H1 (cell line): Measurements from ENCODE around the gene ALG1. TPM values are rescaled to one million over a fixed set of nuclear protein-coding genes. Genes with fewer than 3 reads are reported as not detected.

Experiments used
- CTCF ChIA-PET: fragments of 300-600 bp; sonication (Branson Sonifier 250); formaldehyde crosslinking; loops from one replicate; lab custom pipeline; 2021; ENCODE audit not compliant: partially characterized antibody; lab: Charles Lee
- POLR2A ChIA-PET: fragments of 300-600 bp; sonication (Branson Sonifier 250); formaldehyde crosslinking; loops from one replicate; lab custom pipeline; 2021; ENCODE audit warnings: inconsistent platforms; ENCODE audit not compliant: partially characterized antibody; lab: Charles Lee
- DNase-seq, 2 experiments: peaks; one replicate each; pipeline versions ENCODE4 v3.0.0 to v3.0.0-alpha.2; 2010 to 2022; ENCODE audit warnings: low spot score in 2 of 2, low read depth in 1 of 2, mixed read lengths in 1 of 2
- FAIRE-seq: peaks from 2 replicates; lab custom pipeline; 2011; peaks lifted over from hg19 to GRCh38; lab: Jason Lieb, UNC
- H2AFZ ChIP-seq: 2 replicates; pipeline ENCODE4 v1.8.1; 2012; ENCODE audit warnings: low read length, inconsistent platforms
- H2AK5ac ChIP-seq: 2 replicates; pipeline ENCODE4 v1.6.1; 2013; ENCODE audit warnings: low read depth, low read length
- H2BK120ac ChIP-seq: replicated peaks from 2 replicates; pipeline ENCODE3; 2013; ENCODE audit warnings: low read depth, low read length, inconsistent platforms
- H2BK12ac ChIP-seq: 2 replicates; pipeline ENCODE4 v1.6.1; 2013; ENCODE audit warnings: low read depth, low read length
- H2BK15ac ChIP-seq: 2 replicates; pipeline ENCODE4 v1.6.1; 2013; ENCODE audit warnings: low read length
- H2BK20ac ChIP-seq: 2 replicates; pipeline ENCODE4 v1.6.1; 2013; ENCODE audit warnings: low read length
- H2BK5ac ChIP-seq: 2 replicates; pipeline ENCODE4 v1.6.1; 2013; ENCODE audit warnings: low read depth, low read length
- H3K14ac ChIP-seq: 2 replicates; pipeline ENCODE4 v1.6.1; 2013; ENCODE audit warnings: inconsistent platforms; ENCODE audit not compliant: insufficient read length
- H3K18ac ChIP-seq: 2 replicates; pipeline ENCODE4 v1.6.1; 2013; ENCODE audit warnings: low read length; ENCODE audit errors: extremely low read depth
- H3K23ac ChIP-seq: 2 replicates; pipeline ENCODE4 v1.6.1; 2013; ENCODE audit warnings: inconsistent platforms; ENCODE audit not compliant: insufficient read length
- H3K23me2 ChIP-seq: 2 replicates; pipeline ENCODE4 v1.6.1; 2013; ENCODE audit warnings: low read depth, low read length
- H3K27ac ChIP-seq: 2 replicates; pipeline ENCODE4 v1.6.1; 2011; ENCODE audit warnings: low read depth, low read length, inconsistent platforms
- H3K27me3 ChIP-seq, 4 experiments: replicated peaks in 1 of 4; 1 replicate in 1 of 4; 2 replicates in 3 of 4; pipeline versions ENCODE4 v1.6.1 to v1.8.1; 2011 to 2013; ENCODE audit warnings: low read length in 3 of 4, mild to moderate bottlenecking in 3 of 4, inconsistent platforms in 2 of 4, mixed read lengths in 2 of 4, moderate library complexity in 1 of 4; ENCODE audit not compliant: control insufficient read depth in 3 of 4, insufficient read depth in 3 of 4; ENCODE audit errors: extremely low read depth in 1 of 4
- H3K36me3 ChIP-seq, 4 experiments: 2 replicates each; pipeline versions ENCODE4 v1.6.1 to v1.8.1; 2011 to 2013; ENCODE audit warnings: mild to moderate bottlenecking in 4 of 4, low read length in 3 of 4, moderate library complexity in 2 of 4, control low read depth in 1 of 4, inconsistent platforms in 1 of 4; ENCODE audit not compliant: insufficient read depth in 4 of 4, control insufficient read depth in 2 of 4
- H3K4ac ChIP-seq: replicated peaks from 2 replicates; pipeline ENCODE3; 2013; ENCODE audit warnings: low read length, low read depth, mixed read lengths, inconsistent platforms; ENCODE audit not compliant: insufficient read length
- H3K4me1 ChIP-seq, 4 experiments: replicated peaks in 1 of 4; 1 replicate in 1 of 4; 2 replicates in 3 of 4; pipeline versions ENCODE4 v1.6.1 to v1.8.1; 2011 to 2013; ENCODE audit warnings: low read length in 3 of 4, inconsistent platforms in 2 of 4, mixed read lengths in 1 of 4; ENCODE audit not compliant: insufficient read depth in 4 of 4, control insufficient read depth in 3 of 4
- H3K4me2 ChIP-seq, 2 experiments: 2 replicates each; pipeline versions ENCODE4 v1.6.1 to v1.8.1; 2011 to 2013; ENCODE audit warnings: low read depth in 2 of 2, low read length in 2 of 2, control low read depth in 1 of 2, inconsistent platforms in 1 of 2, mild to moderate bottlenecking in 1 of 2; ENCODE audit not compliant: insufficient read depth in 1 of 2
- H3K4me3 ChIP-seq, 4 experiments: fragments of 200-600, 300-600 bp in 1 of 4; sonication (generic), shearing (Covaris generic), sonication (Bioruptor Twin) in 1 of 4; 2 replicates each; pipeline versions ENCODE4 v1.5.1 to v1.8.1; 2011 to 2016; ENCODE audit warnings: low read length in 4 of 4, low read depth in 3 of 4, control low read depth in 2 of 4, inconsistent platforms in 2 of 4, mild to moderate bottlenecking in 2 of 4, mixed read lengths in 1 of 4, moderate library complexity in 1 of 4; ENCODE audit not compliant: insufficient read depth in 2 of 4; ENCODE audit errors: extremely low read depth in 1 of 4
- H3K56ac ChIP-seq: replicated peaks from 2 replicates; pipeline ENCODE3; 2013; ENCODE audit warnings: low read depth, mild to moderate bottlenecking, mixed read lengths, low read length, inconsistent platforms; ENCODE audit not compliant: insufficient read length
- H3K79me1 ChIP-seq: 2 replicates; pipeline ENCODE4 v1.6.1; 2013; ENCODE audit warnings: low read depth, low read length, control low read depth
- H3K79me2 ChIP-seq, 2 experiments: 2 replicates each; pipeline versions ENCODE4 v1.6.1 to v1.8.1; 2012 to 2013; ENCODE audit warnings: low read length in 2 of 2, mild to moderate bottlenecking in 2 of 2, inconsistent platforms in 1 of 2; ENCODE audit not compliant: insufficient read depth in 2 of 2, control insufficient read depth in 1 of 2
- H3K9ac ChIP-seq, 4 experiments: replicated peaks in 1 of 4; 1 replicate in 1 of 4; 2 replicates in 3 of 4; pipeline versions ENCODE4 v1.6.1 to v1.8.1; 2011 to 2013; ENCODE audit warnings: low read depth in 3 of 4, low read length in 3 of 4, control low read depth in 2 of 4, mild to moderate bottlenecking in 2 of 4, moderate library complexity in 2 of 4, inconsistent platforms in 1 of 4; ENCODE audit errors: extremely low read depth in 1 of 4
- H3K9me3 ChIP-seq, 2 experiments: 2 replicates each; pipeline versions ENCODE4 v1.6.1 to v1.8.1; 2012 to 2013; ENCODE audit warnings: mild to moderate bottlenecking in 2 of 2, moderate library complexity in 2 of 2, control low read depth in 1 of 2, inconsistent platforms in 1 of 2, low read depth in 1 of 2, low read length in 1 of 2, mixed read lengths in 1 of 2; ENCODE audit not compliant: insufficient read depth in 2 of 2
- H4K20me1 ChIP-seq, 2 experiments: replicated peaks in 1 of 2; 2 replicates each; pipeline versions ENCODE3 to v1.8.1; 2011 to 2013; ENCODE audit warnings: inconsistent platforms in 2 of 2, low read length in 2 of 2, mild to moderate bottlenecking in 1 of 2; ENCODE audit not compliant: insufficient read depth in 2 of 2, control insufficient read depth in 1 of 2
- H4K5ac ChIP-seq: 2 replicates; pipeline ENCODE4 v1.6.1; 2013; ENCODE audit warnings: low read length, low read depth, mixed read lengths, inconsistent platforms; ENCODE audit not compliant: insufficient read length
- H4K8ac ChIP-seq: 2 replicates; pipeline ENCODE4 v1.8.0; 2013; ENCODE audit warnings: mild to moderate bottlenecking, moderate library complexity, low read length, inconsistent platforms; ENCODE audit not compliant: insufficient read depth; ENCODE audit errors: extremely low read depth
- H4K91ac ChIP-seq: replicated peaks from 2 replicates; pipeline ENCODE3; 2013; ENCODE audit warnings: low read length, mixed read lengths, inconsistent platforms; ENCODE audit not compliant: insufficient read length
- CBX5 ChIP-seq: fragments of 300-800, 300-1000 bp; sonication (generic); IDR thresholded peaks from 2 replicates; pipeline ENCODE4 v1.7.1; 2016; ENCODE audit warnings: antibody characterized with exemption, low read length, low read depth
- CEBPB ChIP-seq: IDR thresholded peaks from 2 replicates; pipeline ENCODE4 v1.6.1; 2012; ENCODE audit warnings: low read depth, low read length
- E2F6 ChIP-seq: IDR thresholded peaks from 2 replicates; pipeline ENCODE4 v1.6.1; 2012; ENCODE audit warnings: inconsistent platforms
- EGR1 ChIP-seq: IDR thresholded peaks from 2 replicates; pipeline ENCODE4 v1.6.1; 2011; ENCODE audit warnings: low read depth, low read length, borderline replicate concordance
- EZH2 ChIP-seq: fragments of 200-600 bp; sonication (generic); IDR thresholded peaks from 2 replicates; pipeline ENCODE4 v1.7.1; 2012; ENCODE audit warnings: low read depth, mild to moderate bottlenecking, moderate library complexity, low read length, inconsistent platforms; ENCODE audit not compliant: severe bottlenecking
- GABPA ChIP-seq: IDR thresholded peaks from 2 replicates; pipeline ENCODE4 v1.6.1; 2011; ENCODE audit warnings: mild to moderate bottlenecking, low read length, moderate library complexity, borderline replicate concordance; ENCODE audit not compliant: insufficient read depth
- POLR2A ChIP-seq, 2 experiments: IDR thresholded peaks; 1 replicate in 1 of 2; 2 replicates in 1 of 2; pipeline ENCODE4 v1.6.1; 2011; ENCODE audit warnings: low read depth in 2 of 2, low read length in 2 of 2, mild to moderate bottlenecking in 2 of 2; ENCODE audit errors: control extremely low read depth in 1 of 2
- RAD21 ChIP-seq, 2 experiments: IDR thresholded peaks in 1 of 2; conservative IDR thresholded peaks in 1 of 2; 2 replicates each; pipeline ENCODE4 v1.6.1; 2011; ENCODE audit warnings: low read depth in 2 of 2, low read length in 2 of 2, improper control_type of control experiment in 1 of 2, inconsistent platforms in 1 of 2, mild to moderate bottlenecking in 1 of 2, moderate library complexity in 1 of 2
- SIX5 ChIP-seq: IDR thresholded peaks from 2 replicates; pipeline ENCODE4 v1.6.1; 2011; ENCODE audit warnings: mild to moderate bottlenecking, low read depth, low read length
- SP2 ChIP-seq: IDR thresholded peaks from 2 replicates; pipeline ENCODE4 v1.6.1; 2012; ENCODE audit warnings: mild to moderate bottlenecking, low read length, inconsistent platforms
- YY1 ChIP-seq: IDR thresholded peaks from 2 replicates; pipeline ENCODE4 v1.6.1; 2011; ENCODE audit warnings: low read depth, mild to moderate bottlenecking, low read length
- WGBS, 2 experiments: shearing (Covaris generic) in 1 of 2; methylation state at CpG; one replicate each; pipeline versions ENCODE4 v1.1.6 to v1.1.7; 2013 to 2015; ENCODE audit warnings: low lambda C conversion rate in 2 of 2, mixed read lengths in 2 of 2, inconsistent platforms in 1 of 2, low coverage in 1 of 2, missing lambda C conversion rate in 1 of 2; ENCODE audit not compliant: insufficient replicate concordance in 2 of 2, insufficient coverage in 1 of 2, insufficient read length in 1 of 2; ENCODE audit errors: extremely low coverage in 1 of 2, missing lambda C conversion rate in 1 of 2; 5-methylcytosine and 5-hydroxymethylcytosine counted together
- polyA plus RNA-seq, 7 experiments: library from polyadenylated mRNA; depleted of rRNA in 3 of 7; stranded (reverse) in 5 of 7; unstranded in 2 of 7; fragments of >200 nt in 5 of 7; fragments of 200-250 nt in 2 of 7; gene quantifications; 1 replicate in 5 of 7; 2 replicates in 1 of 7; 4 replicates in 1 of 7; pipeline versions ENCODE4 v1.2.1 to v1.2.3, GENCODE V29; 2011 to 2013; ENCODE audit warnings: missing spikeins in 2 of 7, mixed read lengths in 2 of 7
- total RNA-seq: library from RNA; stranded (reverse); fragmentation: NEBNext Ultra II Directional; extraction: Animal tissue kit (Norgen Biotek cat#: 25700); gene quantifications from 2 replicates; pipeline ENCODE4 v1.2.1, GENCODE V29; 2021

Gene ALG1
- total and polyA plus RNA-seq, 2 of the 8 experiments (the other 6 are each of a cell fraction or from before 2014, with no cell fraction given), result 34.8 to 46.5 TPM

- Histone ChIP-seq H3K27ac (no peak overlapping the region), H2AK5ac (no peak overlapping the region), H3K4me1 (peaks cover 0 to 4% (median 1%) of the 10 kb centered on the region in 4 experiments; a peak in 3 of 7 replicates), H4K20me1 (no peaks in the 10 kb centered on the region), H2BK120ac (no peak overlapping the region), H3K14ac (no peak overlapping the region), H3K9me3 (no peaks in the 10 kb centered on the region), H3K27me3 (no peaks in the 10 kb centered on the region), H2BK20ac (0 out of 2 replicates have a peak overlapping the region, but pooled peaks have one; percentile 61), H2AFZ (no peak overlapping the region), H3K4me3 (no peak overlapping the region), H3K4ac (no peak overlapping the region), H3K23me2 (no peaks in the 10 kb centered on the region), H2BK15ac (0 out of 2 replicates have a peak overlapping the region, but pooled peaks have one; percentile 29), H4K91ac (no peak overlapping the region), H3K56ac (no peak overlapping the region), H3K79me1 (no peaks in the 10 kb centered on the region), H4K8ac (no peak overlapping the region), H3K4me2 (no peak overlapping the region), H4K5ac (no peak overlapping the region), H3K36me3 (no peaks in the 10 kb centered on the region), H3K23ac (no peak overlapping the region), H3K79me2 (no peaks in the 10 kb centered on the region), H3K18ac (no peak overlapping the region; the same call in none of the 2 replicates), H2BK5ac (no peak overlapping the region), H2BK12ac (0 out of 2 replicates have a peak overlapping the region, but pooled peaks have one; percentile 68), H3K9ac (no peak overlapping the region)
- ChIA-PET POLR2A (interaction anchor here (0.6 to 2.2 kb wide), 4 partner anchors 9 to 735 kb away, joined by 4 to 8 read pairs (median 6); partner anchors contain the start of genes NAGPA and SEC14L5), CTCF (interaction anchor here (0.6 to 3.7 kb wide), 26 partner anchors 9 to 442 kb away, joined by 3 to 30 read pairs (median 4); partner anchors contain the start of genes NAGPA and SEC14L5)
- DNase-seq, result peak; percentile 39 to 86
- no peak for FAIRE-seq
- WGBS, 2 experiments, result 41% methylated on average over 17 of the region's 17 CpGs; no CpG with 5 or more reads in 1 of the 2 experiments
- TF ChIP-seq EGR1 (no peak), CEBPB (no peak), SP2 (no peak), E2F6 (no peak), RAD21 (IDR thresholded peaks at IDR 0.05 in 1 of 2, conservative IDR thresholded peaks at IDR 0.05 in 1 of 2; ENCODE audit: low read depth in 2 of 2, low read length in 2 of 2) (peak; percentile 63 to 73), YY1 (0 out of 2 replicates have a peak, but pooled peaks have one; percentile 44), POLR2A (IDR thresholded peaks at IDR 0.05; ENCODE audit: control extremely low read depth in 1 of 2, low read depth in 2 of 2, low read length in 2 of 2) (no peak), CBX5 (no peak), EZH2 (no peak), SIX5 (no peak), GABPA (0 out of 2 replicates have a peak, but pooled peaks have one; percentile 31)
Measured at GRCh38 chr16:5025171-5025632, 46.4 kb upstream of the ALG1 start.
